GM06990 (cell line): Measurements from ENCODE around the gene CD1E.

Experiments used
- DNase-seq: peaks from one replicate; pipeline ENCODE4 v3.0.0-alpha.2; 2011; ENCODE audit not compliant: insufficient read length; ENCODE audit errors: extremely low read depth
- H3K27me3 ChIP-seq: replicated peaks from 2 replicates; pipeline ENCODE4 v1.6.0; 2011; ENCODE audit warnings: low read length; ENCODE audit not compliant: control insufficient read depth, insufficient read depth
- H3K36me3 ChIP-seq: 2 replicates; pipeline ENCODE4 v1.5.1; 2011; ENCODE audit warnings: low read length; ENCODE audit not compliant: control insufficient read depth, insufficient read depth
- H3K4me3 ChIP-seq: replicated peaks from 2 replicates; pipeline ENCODE4 v1.5.1; 2011; ENCODE audit warnings: low read depth, mild to moderate bottlenecking, control low read depth, low read length
- CTCF ChIP-seq: IDR thresholded peaks from 2 replicates; pipeline ENCODE4 v1.5.1; 2011; ENCODE audit warnings: low read length, control low read depth, mild to moderate bottlenecking, inconsistent platforms; ENCODE audit not compliant: insufficient read depth, poor library complexity, severe bottlenecking

Gene CD1E

GRCh38 chr1:158393476-158393875 lies 39.8 kb downstream of the CD1E start:
- DNase-seq = no peak
- H3K27me3 ChIP-seq = no peaks in the 10 kb centered on the region
- no peak overlapping the region for H3K4me3 ChIP-seq
- H3K36me3 ChIP-seq = no peaks in the 10 kb centered on the region
- no peak for TF ChIP-seq CTCF

GRCh38 chr1:158396646-158397045 lies 43.0 kb downstream of the CD1E start:
- no peak for TF ChIP-seq CTCF
- no peaks in the 10 kb centered on the region for H3K27me3 ChIP-seq
- no peak for DNase-seq
- H3K36me3 ChIP-seq = no peaks in the 10 kb centered on the region
- no peak overlapping the region for H3K4me3 ChIP-seq

- no peaks in the 10 kb centered on the region for H3K36me3 ChIP-seq
- H3K27me3 ChIP-seq = no peaks in the 10 kb centered on the region
- no peak for DNase-seq
- no peak for TF ChIP-seq CTCF
- H3K4me3 ChIP-seq = no peak within 1 kb of the TSS
Observed at GRCh38 chr1:158398818-158399514, 45.3 kb downstream of the CD1E start, which contains the start of gene OR10T2. Gene OR10T2 (minus strand): TSS chr1:158399466. CDS start chr1:158399466, 0 bp downstream.

- Histone ChIP-seq H3K27me3 (no peaks in the 10 kb centered on the region), H3K36me3 (no peaks in the 10 kb centered on the region), H3K4me3 (no peak overlapping the region)
- no peak for TF ChIP-seq CTCF
- no peak for DNase-seq
Observed at GRCh38 chr1:158400871-158401270, 47.2 kb downstream of the CD1E start.

GRCh38 chr1:158407092-158407491 lies 53.4 kb downstream of the CD1E start:
- no peak for DNase-seq
- H3K4me3 ChIP-seq = no peak overlapping the region
- H3K27me3 ChIP-seq = no peaks in the 10 kb centered on the region
- TF ChIP-seq CTCF = no peak
- H3K36me3 ChIP-seq = no peaks in the 10 kb centered on the region
